KMS-11 (cell line): ENCODE results near the gene ACTA2.

Experiments used
- H2AFZ ChIP-seq: fragments of 200-600 bp; sonication (generic); 2 replicates; pipeline ENCODE4 v1.6.1; 2016; ENCODE audit warnings: antibody characterized with exemption, mixed run types, low read depth
- H3K27ac ChIP-seq: fragments of 200-600 bp; sonication (generic); 2 replicates; pipeline ENCODE4 v1.6.1; 2016; ENCODE audit warnings: mild to moderate bottlenecking, mixed run types
- H3K27me3 ChIP-seq: fragments of 200-600 bp; sonication (generic); 2 replicates; pipeline ENCODE4 v1.6.1; 2017; ENCODE audit warnings: mild to moderate bottlenecking, low read depth, mixed run types, moderate library complexity; ENCODE audit not compliant: insufficient read depth
- H3K36me3 ChIP-seq: fragments of 200-600 bp; sonication (generic); 2 replicates; pipeline ENCODE4 v1.6.1; 2017; ENCODE audit warnings: mild to moderate bottlenecking, mixed run types; ENCODE audit not compliant: insufficient read depth
- H3K4me1 ChIP-seq: fragments of 200-600 bp; sonication (generic); 2 replicates; pipeline ENCODE4 v1.6.1; 2016; ENCODE audit warnings: mild to moderate bottlenecking, low read depth, mixed run types; ENCODE audit not compliant: poor library complexity, severe bottlenecking
- H3K4me2 ChIP-seq: fragments of 200-600 bp; sonication (generic); 2 replicates; pipeline ENCODE4 v1.7.0; 2016; ENCODE audit warnings: mild to moderate bottlenecking, mixed run types
- H3K4me3 ChIP-seq: fragments of 200-600 bp; sonication (generic); IDR thresholded peaks from 2 replicates; pipeline ENCODE4 v1.6.1; 2017; ENCODE audit warnings: low read depth, low read length, mixed read lengths; ENCODE audit not compliant: insufficient read depth
- H3K79me2 ChIP-seq: fragments of 200-600 bp; sonication (generic); 2 replicates; pipeline ENCODE4 v1.6.1; 2016; ENCODE audit warnings: low read depth, mixed run types; ENCODE audit not compliant: insufficient read depth
- H3K9ac ChIP-seq: fragments of 200-600 bp; sonication (generic); 2 replicates; pipeline ENCODE4 v1.6.1; 2016; ENCODE audit warnings: mild to moderate bottlenecking, mixed run types
- H4K20me1 ChIP-seq: fragments of 200-600 bp; sonication (generic); 2 replicates; pipeline ENCODE4 v1.6.1; 2016; ENCODE audit warnings: mild to moderate bottlenecking, mixed run types; ENCODE audit not compliant: insufficient read depth
- CTCF ChIP-seq: fragments of 200-600 bp; sonication (generic); conservative IDR thresholded peaks from 2 replicates; pipeline ENCODE4 v1.6.1; 2017; ENCODE audit warnings: low read depth, mild to moderate bottlenecking, antibody characterized with exemption, low read length, moderate library complexity, mixed read lengths

The ACTA2 gene

GRCh38 chr10:88964360-88964759 is 11.8 kb upstream of the ACTA2 start:
- Histone ChIP-seq H3K4me2 (no peak overlapping the region), H3K36me3 (no peaks in the 10 kb centered on the region), H3K9ac (no peak overlapping the region), H2AFZ (no peak overlapping the region), H4K20me1 (no peaks in the 10 kb centered on the region), H3K27ac (no peak overlapping the region), H3K27me3 (no peaks in the 10 kb centered on the region), H3K4me1 (peaks cover 8% of the 10 kb centered on the region), H3K4me3 (no peak overlapping the region), H3K79me2 (no peaks in the 10 kb centered on the region)
- TF ChIP-seq CTCF, result no peak

- Histone ChIP-seq H3K9ac (no peak overlapping the region), H4K20me1 (no peaks in the 10 kb centered on the region), H3K4me1 (peaks cover 8% of the 10 kb centered on the region), H3K4me2 (no peak overlapping the region), H3K79me2 (no peaks in the 10 kb centered on the region), H2AFZ (no peak overlapping the region), H3K27me3 (no peaks in the 10 kb centered on the region), H3K27ac (no peak overlapping the region), H3K36me3 (no peaks in the 10 kb centered on the region), H3K4me3 (no peak overlapping the region)
- TF ChIP-seq CTCF, result no peak
Observed at GRCh38 chr10:88963318-88963717, 10.7 kb upstream of the ACTA2 start.

DNA sequence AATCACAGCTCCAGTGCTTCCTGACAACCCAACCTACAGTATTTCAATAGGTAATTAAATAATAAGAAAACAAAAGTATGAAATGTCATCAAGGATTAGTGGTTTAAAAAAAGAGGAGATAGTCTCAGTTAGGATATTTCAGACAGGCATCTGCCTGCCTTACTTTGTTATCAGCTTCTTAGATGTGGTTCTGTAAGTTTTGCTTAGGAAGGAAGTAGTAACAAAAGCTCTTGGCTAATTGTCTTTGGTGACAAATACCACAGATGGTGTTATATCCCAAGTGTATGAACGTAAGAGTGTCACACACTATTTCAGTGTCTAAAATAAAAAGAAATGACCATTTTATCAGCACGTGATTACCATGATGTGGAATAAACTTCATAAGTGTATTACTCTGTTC is 9.8 kb upstream of the ACTA2 start:
- H3K9ac ChIP-seq, result no peak overlapping the region
- no peaks in the 10 kb centered on the region for H4K20me1 ChIP-seq
- no peaks in the 10 kb centered on the region for H3K27me3 ChIP-seq
- H3K4me3 ChIP-seq, result no peak overlapping the region
- H3K36me3 ChIP-seq, result no peaks in the 10 kb centered on the region
- H3K79me2 ChIP-seq, result no peaks in the 10 kb centered on the region
- peaks cover 8% of the 10 kb centered on the region for H3K4me1 ChIP-seq
- no peak overlapping the region for H3K4me2 ChIP-seq
- no peak for TF ChIP-seq CTCF
- no peak overlapping the region for H2AFZ ChIP-seq
- H3K27ac ChIP-seq, result no peak overlapping the region

- Histone ChIP-seq H3K27ac (no peak overlapping the region), H3K4me1 (peaks cover 8% of the 10 kb centered on the region), H4K20me1 (no peaks in the 10 kb centered on the region), H3K79me2 (no peaks in the 10 kb centered on the region), H3K27me3 (no peaks in the 10 kb centered on the region), H3K9ac (no peak overlapping the region), H3K4me2 (no peak overlapping the region), H2AFZ (no peak overlapping the region), H3K4me3 (no peak overlapping the region), H3K36me3 (no peaks in the 10 kb centered on the region)
- no peak for TF ChIP-seq CTCF
Observed at GRCh38 chr10:88961266-88961665, 8.7 kb upstream of the ACTA2 start.

- H3K36me3 ChIP-seq, result no peaks in the 10 kb centered on the region
- H3K9ac ChIP-seq, result no peak overlapping the region
- no peaks in the 10 kb centered on the region for H4K20me1 ChIP-seq
- no peak overlapping the region for H3K4me2 ChIP-seq
- TF ChIP-seq CTCF, result no peak
- peaks cover 8% of the 10 kb centered on the region for H3K4me1 ChIP-seq
- H3K27ac ChIP-seq, result no peak overlapping the region
- H3K79me2 ChIP-seq, result no peaks in the 10 kb centered on the region
- H3K27me3 ChIP-seq, result no peaks in the 10 kb centered on the region
- no peak overlapping the region for H3K4me3 ChIP-seq
- H2AFZ ChIP-seq, result no peak overlapping the region
Observed at GRCh38 chr10:88960802-88961201, 8.2 kb upstream of the ACTA2 start.
